HG03066 (cell line): ENCODE results near the gene ADCY4.
"Not testable (repeated sequence)": the region's sequence is repeated elsewhere in the genome, so short reads cannot be mapped to it uniquely, and the experiment has no call there.

Experiments used
- ATAC-seq: cut with Tn5 transposase; IDR thresholded peaks from one replicate; pipeline ENCODE4 v1.9.1; 2021; ENCODE audit warnings: low read depth; ENCODE audit not compliant: unreplicated experiment

ADCY4 gene

DNA sequence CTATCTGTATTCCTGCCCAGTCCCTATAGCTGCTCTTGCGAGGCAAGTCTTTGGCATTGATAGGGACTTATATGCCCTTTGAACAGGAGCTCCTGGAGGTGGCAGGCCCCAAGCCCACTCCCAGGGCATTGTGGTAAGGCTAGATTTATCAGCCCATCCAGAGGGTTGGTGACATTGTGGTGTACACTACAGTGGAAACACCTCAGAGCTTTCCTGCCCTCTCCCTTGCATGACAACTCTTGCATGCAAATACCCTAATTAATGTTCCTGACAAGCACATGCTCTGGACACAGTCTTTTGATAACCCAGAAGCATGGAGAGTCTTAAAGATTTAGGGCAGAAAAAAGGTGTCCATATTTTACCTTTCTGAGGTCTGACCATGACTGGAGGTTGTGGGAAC, 5.7 kb upstream of the ADCY4 start:
- ATAC-seq = no peak

DNA sequence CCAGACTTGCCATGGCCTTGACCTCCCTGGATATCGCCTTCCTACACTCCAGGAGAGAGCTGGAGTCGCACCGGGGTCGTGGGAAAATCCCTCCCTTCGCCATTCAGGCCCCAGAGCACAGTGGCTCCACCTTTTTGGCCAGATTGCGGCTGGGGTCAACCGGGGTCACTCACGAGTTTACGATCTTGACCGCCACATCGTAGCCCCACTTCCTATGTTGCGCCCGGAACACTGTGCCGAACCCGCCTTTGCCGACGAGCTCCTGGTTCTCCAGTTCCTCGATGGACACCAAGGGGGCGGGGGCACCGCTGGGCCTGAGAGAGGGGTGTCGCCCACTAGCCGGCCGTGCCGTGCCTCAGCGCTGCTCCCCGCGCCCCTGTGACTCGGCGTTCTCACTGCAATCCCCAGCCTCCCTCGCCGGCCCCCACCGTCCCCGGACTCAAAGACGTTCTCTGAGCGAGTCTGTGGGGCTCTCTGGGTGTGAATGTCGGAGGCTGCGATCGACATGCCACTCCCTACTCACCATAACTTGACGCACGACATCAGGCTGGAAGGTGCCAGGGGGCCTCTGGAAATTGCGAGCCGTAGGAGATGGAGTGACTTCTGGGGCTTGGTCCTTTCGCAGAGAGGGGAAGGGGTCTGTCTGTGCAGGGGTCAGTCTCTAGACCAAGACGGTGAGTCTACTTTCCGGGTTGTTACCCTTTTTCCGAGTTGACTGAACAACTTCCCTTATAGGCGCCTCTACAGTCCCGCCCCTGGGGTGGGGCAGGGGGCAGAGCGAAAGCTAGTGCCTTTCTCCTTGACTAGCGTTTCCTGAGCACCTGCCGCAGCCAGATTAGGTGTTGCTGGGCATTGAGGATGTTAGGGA, 4.6 kb upstream of the ADCY4 start, which contains the start of gene RIPK3:
Gene RIPK3 (minus strand): TSS at position 708 of the 868 bp plus-strand sequence. CDS start 165 bp downstream, at position 543.
- peak; percentile 93 for ATAC-seq

DNA sequence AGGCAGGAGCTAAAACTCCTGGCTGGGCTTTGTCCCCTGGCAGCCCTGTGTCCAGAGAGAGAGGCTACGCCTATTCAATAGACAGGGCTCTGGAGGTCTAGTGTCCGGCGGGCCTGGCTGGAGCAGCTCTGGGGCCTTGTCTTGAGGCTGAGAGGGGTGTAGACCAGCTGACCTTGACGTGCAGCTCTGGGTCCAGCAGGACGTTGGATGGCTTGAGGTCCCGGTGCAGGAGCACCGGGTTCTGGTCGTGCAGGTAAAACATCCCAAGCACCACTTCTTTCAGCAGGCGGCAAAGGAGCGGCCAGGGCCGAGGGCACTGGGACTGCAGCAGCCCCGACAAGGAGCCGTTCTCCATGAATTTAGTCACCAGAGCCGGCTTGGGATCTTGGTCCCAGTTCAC, 4.0 kb upstream of the ADCY4 start:
- ATAC-seq = no peak

DNA sequence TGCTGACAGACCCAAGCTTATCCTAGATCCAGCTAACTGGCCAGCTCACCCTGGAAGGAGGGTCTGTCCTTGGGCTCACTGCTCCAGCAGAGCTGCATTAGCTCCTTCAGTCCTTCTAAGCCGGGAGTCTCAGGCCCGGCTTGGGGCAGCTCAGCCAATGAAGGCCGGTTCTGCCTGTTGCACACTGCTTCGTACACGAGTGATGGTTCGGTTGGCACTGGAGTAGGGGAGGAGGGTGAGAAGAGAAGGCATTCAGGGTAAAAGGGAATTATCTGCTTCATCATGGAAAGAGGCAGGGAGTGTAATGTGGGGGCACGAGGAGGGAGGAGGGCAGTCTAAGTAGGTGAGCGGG, 2.9 kb upstream of the ADCY4 start:
- no peak for ATAC-seq

DNA sequence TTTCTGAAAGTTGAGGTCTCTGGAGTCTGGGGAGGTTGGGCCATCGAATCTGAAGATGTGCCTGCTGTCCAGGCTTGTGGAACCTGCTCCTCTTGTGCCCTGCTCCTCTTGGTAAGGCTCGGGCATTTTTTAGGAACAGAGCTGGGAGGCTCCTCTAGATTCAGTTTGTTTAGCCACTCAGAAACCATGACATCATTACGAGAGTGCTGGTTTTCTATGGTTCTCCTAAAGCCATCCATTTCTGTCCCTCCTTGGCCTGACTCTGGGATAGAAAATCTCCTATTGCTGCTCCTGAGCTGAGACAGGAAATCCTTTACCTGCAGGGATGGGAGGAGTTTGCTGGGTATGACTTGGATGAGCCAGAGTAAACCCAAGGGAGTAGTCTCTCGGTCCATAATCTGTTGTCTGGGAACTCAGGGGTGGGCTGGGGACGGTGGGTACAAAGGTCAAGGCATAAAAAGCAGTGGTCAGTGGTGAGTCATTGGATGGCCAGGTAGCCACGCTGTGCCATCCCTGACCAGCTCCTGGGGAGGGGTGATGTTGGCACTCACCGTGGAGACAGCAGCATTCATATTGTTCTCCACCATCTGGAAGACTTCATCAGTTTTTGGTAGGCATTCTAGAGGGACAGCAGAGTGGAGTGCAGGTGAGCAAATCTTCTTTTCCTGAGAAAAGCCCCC, 2.4 kb upstream of the ADCY4 start:
- ATAC-seq = no peak

DNA sequence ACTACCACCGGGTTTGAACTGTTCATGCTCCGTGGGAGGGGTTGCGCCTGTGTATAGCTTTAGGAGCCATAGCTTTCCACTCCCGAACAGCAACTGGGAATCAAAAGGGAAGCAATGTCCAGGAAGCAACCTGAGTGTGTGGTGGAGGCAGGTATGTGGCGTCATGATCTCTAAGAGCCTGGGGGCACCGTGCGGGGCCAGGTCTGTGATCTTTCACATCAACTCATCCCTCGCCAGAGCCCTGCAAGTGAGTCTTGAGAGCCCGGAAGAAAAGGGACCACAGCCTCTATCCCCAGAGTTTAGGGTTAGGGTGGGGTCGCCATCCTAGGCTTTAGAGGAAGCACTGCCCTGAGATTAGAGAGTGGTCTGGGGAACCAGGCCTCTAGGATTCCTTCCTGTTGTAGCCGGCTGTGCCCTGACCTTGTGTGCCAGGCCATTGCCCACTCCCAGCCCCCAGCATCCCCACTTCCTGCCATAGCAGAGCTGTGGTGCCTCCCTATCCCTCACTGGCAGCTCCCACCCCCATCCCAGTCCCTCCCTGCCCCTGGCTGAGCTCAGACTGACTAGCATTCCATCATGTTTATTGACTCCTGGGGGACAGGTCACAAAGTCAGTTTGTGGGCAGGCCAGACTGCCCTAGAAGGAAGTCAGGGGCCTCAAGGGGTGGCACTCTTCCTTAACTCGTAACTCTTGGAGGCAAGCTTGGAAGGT, 745 bp upstream of the ADCY4 start:
- no peak for ATAC-seq

DNA sequence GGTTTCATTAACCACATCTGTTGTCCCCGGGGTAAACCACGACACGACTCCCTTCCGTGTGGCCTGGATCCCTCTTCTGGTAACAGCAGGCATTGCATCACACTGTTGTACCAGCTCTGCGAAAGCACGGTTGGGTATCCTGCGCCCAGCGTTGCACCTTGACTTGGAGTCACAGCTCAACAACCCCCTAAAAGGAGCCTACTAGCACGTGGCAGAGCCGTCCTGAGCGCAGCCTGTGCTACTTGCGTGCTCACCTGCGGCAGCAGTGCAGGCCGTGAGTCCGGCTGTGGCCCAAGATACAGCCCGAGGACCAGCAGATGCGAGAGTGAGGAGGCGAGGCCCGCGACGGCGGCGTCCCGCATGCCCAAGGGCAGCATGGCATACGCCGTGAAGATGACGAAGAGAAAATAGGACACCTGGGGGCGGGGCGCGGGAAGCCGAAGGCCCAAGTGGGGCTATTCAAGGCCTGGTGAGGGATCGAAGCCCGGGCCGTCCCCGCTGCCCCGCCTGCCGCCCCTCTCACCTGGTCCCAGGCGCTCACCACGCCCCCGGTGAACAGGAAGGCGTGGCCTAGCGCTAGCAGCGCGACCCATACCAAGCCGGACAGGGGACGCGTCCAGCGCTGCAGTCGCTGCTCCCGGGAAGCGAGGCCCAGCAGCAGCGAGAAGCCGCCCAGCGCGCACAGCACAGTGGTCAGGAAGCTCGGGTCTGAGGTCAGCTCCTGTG, 2.4 kb downstream of the ADCY4 start:
- ATAC-seq = peak; percentile 70

DNA sequence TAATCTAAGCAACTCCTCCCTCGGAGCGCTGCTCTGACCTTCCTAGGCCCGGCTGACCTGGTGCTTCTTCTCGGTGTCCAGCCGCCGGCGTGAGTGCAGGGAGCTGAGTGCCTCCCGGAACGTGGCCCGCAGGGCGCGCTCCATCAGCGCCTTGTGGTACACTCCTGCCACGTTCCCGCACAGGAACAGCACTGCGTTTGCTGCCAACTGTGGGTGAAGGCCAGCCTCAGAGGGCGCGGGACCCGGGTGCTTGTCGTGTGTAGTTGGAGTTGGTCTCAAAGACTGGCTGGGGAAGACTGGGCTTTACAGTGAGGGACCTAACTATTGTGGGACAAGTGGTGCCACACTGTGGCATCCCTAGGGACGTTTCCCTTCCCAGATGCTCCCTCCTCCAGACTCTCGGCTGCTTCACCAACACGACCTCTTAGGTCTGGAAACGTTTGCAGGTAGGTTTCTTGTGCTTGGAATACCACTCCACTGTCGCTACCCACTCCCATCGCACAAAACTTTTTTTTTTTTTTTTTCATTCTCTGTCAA, 3.1 kb downstream of the ADCY4 start:
- ATAC-seq = no peak

DNA sequence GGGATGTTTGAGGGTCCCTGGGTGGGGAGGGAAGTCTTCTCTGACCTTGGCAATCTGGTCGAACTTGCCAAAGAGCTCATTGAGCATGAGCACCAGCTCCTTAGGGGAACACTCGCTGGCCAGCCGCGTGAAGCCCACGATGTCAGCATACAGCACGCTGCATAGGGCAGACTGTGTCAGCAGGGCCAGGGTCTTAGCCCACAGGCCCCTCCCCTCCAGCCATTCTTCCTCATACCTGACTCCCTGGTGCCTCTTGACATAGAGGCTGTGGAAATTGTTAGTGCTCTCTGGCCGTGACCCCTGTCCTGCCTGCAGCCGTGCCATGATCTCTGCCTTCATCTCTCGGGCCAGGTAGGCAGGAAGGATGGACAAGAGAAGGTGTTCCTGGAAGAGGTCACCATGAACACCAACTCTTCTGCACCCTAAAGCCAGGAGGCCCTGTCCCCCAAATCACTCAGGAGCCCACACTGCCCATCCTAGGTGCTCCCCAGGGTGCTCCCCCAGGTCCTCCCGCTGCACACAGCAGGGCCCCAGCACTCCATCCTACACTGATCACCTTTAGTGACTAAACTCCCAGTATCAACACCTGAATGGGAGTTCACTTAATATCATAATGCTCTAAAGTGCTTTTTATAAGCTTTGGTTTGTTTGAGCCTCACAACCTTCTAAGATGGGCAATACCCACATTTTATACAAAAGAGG, 3.7 kb downstream of the ADCY4 start:
- no peak for ATAC-seq

DNA sequence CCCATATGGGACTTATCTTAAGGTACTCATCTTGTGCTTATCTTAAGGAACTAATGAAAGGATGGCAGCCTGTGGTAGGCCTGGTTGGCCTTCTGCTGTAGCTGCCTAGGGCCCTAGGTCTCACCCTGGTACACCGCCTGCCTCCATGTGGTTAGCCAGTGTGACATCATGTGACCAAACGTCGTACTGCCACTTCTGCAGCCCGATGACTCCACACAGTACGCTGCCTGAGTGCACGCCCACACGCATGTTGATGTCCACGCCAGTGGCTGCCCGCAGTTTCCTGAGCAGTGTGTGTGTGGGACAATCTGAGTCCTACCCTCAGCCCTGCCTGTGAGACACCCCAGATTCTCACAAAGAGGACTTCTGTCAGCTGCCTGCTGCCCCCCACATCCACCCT, 5.1 kb downstream of the ADCY4 start:
- ATAC-seq = no peak

DNA sequence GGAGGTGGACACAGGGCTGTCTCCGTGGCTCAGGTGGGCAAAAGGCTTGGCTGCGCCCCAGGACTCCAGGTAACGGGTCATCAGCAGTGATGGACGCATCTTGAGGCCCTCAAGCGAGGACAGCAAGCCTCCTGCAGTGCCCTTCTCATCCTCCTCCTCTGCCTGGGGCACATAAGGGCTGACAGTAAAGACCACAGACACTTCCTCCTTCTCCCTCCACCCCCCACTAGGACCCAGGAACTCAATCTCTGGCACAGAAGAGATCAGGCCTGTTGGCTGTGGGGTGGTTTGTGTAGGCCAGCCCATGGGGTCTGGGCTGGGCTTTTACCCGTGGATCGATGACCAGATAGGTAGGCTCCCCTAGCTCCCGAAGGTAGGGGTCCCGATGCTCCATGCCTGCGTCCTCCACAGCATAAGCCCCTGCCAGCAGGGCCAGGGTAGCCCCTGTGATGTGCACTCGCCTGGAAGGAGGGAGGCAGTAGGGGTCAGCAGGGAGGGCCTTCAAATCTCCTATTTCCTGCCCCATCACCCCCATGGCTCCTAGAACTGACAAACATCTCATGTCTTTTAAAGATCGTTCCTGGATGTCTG, 5.7 kb downstream of the ADCY4 start:
- ATAC-seq = no peak

DNA sequence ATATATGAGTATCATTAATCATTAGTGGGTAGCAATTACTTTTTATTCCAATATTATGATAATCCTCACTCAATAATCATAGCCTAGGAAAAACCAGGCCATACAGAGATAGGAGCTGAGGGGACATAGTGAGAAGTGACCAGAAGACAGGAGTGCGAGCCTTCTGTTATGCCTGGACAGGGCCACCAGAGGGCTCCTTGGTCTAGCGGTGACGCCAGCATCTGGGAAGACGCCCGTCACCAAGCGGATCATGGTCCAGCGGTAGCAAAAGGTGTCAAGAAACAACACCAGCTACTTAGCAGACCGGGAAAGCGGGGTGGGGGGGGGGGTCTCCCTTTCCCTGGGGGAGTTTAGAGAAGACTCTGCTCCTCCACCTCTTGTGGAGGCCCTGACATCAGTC, 7.0 kb downstream of the ADCY4 start:
- ATAC-seq = not testable (repeated sequence)

DNA sequence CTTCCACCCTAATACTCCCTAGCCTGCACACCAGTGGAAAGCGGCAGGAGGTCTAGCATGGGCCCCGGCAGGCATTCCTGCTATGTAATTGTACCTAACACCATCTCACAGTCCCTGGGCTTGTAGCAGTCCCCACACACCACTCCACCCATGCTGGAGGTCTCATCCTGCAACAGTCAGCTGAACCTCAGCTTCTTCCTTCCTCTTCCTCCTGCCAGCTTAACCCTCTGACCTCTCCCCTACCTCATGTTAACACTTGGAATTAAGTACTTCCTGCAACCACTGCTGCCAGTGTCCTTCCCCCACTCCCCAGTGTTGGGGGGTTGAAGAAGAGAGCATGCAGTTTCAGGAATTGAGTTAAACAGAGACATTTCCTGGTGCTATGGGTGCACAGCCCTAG, 7.6 kb downstream of the ADCY4 start:
- no peak for ATAC-seq

DNA sequence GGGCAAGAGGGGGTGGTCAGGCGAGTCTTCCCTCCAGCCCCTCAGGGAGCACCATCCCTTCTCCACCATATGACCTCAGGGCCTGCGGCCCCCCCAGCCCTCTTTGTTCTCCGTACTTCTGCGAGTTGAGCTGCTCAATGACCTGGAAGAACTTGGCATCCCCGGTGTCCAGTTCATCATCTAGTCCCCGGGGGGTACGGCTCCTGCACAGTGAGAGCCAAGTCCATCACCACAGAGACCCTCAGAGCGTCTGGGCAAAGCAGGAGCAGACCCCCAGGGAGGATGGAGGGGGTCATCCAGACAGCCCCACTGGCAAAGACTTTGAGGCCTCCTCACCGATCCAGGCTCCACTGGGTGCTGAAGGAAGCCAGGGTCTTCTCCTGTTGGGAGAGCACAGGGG, 8.9 kb downstream of the ADCY4 start:
- no peak for ATAC-seq

DNA sequence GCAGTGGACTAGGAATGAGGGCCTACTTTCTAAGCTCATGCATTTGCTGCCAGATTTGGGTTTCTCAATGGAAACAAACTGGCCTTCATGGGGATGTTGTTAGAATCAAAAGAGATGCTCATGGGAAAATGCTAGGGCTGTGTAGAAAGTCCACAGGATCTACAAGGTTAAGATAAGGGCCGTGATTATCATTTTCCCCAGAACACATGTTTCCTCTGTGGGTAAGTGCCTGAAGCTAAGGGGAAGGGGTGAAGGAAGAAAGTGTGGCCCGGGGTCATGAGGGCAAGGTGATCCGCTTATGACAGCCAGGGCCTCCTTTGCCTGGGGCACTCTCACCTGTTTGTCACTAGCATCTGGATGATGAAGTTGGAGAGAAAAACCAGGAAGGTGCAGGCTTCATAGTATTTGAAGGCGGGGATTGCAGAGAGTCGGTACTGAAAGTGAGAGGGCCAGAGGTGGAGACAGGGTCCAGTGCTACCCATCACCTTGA, 9.8 kb downstream of the ADCY4 start:
- no peak for ATAC-seq

DNA sequence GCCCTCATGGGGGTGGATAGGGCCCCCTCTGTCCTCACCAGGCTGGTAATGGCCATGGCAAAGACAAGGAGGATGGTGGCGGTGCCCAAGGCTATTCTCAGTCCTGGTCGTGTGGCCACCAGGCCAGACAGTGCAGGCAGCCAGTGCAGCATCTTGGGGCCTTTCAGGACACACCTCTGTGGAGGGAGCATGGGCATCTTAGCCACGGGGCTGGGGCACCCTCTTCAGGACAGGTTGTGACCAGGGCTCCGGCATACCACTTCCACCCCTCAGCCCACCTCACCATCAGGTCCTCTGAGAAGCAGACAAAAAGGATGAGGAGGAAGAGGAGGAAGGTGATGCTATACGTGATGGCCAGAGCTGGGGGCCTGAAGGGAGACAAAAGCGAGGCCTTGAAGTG, 10.8 kb downstream of the ADCY4 start:
- no peak for ATAC-seq

DNA sequence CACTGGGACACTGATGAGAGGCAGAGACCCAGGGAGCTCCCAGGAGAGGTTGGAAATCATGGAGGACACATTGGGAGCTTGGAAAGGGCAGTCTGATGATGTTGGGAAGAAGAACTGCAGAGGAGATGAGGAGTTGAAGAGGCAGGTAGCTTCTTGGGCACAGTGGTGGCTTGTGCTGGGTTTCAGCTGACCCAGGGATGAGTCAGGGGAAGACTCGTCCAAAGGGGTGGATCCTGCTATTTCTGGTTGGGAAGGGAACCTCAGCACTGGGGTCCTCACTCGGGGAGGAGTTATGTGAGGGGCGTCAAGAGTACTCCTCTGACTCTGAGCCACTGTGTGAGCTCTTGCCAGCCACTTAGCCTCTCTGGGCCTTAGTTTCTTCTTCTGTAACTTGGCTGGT, 11.5 kb downstream of the ADCY4 start:
- ATAC-seq = no peak

DNA sequence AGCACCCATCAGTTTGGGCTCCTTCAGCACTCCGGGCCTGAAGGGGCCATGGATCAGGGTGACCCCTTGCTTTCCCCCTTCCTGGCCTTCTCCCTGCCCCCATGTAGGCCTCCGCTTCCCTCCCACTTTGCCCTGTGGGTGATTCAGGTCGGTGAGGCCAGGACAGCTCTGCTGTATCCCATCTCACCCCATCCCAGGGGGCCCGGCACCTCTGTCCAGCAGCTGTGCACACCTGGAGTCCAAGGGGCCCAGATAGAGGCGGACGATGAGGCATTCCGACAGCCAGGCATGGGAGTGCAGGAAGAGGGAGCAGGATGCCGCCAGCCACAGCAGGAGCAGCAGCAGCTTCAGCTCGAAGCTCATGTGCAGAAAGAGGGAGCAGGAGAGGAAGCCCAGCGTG, 12.2 kb downstream of the ADCY4 start:
- no peak for ATAC-seq

DNA sequence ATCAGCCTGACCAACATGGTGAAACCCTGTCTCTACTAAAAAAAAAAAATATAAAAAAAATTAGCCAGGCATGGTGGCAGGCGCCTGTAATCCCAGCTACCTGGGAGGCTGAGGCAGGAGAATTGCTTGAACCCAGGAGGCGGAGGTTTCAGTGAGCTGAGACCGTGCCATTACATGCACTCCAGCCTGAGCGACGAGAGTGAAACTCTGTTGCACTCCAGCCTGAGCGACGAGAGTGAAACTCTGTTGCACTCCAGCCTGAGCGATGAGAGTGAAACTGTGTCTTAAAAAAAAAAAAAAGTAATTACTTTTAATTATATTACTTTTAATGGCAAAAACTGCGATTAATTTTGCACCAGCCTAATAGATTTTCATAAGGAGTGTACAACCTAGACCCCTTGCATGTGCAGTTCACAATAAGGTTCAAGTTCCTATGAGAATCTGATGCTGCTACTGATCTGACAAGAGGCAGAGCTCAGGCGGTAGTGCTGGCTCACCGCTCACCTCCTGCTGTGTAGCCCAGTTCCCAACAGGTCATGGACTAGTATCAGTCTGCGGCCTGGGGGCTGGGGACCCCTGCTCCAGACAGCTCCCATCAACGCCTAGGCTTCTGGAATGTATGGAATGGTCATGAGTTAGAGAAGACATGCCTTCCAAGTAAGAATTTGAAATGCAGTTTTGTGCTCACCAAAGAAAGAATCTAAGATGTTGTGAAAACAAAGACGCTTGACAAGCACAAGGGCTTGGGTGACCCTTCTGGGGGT, 13.5 kb downstream of the ADCY4 start:
- ATAC-seq = no peak
